Measurements from ENCODE around the gene RTL1. TPM values are rescaled to one million over a fixed set of nuclear protein-coding genes. Genes with fewer than 3 reads are reported as not detected.

Gene RTL1
- total RNA-seq, 1 donor from 2014 or later = not detected

- intact Hi-C loops (cut with micrococcal nuclease) = no loop called here
Measured at GRCh38 chr14:100914597-100915021, 11.1 kb upstream of the RTL1 start.

GRCh38 chr14:100911665-100912316 is 8.3 kb upstream of the RTL1 start:
- H3K4me3 ChIP-seq = no peak overlapping the region
- TF ChIP-seq CTCF (IDR thresholded peaks at IDR 0.05; ENCODE audit: borderline replicate concordance) = no peak
- DNase-seq = no peak
- H3K9me3 ChIP-seq (replicated peaks) = no peaks in the 10 kb centered on the region
- no peaks in the 10 kb centered on the region for H3K4me1 ChIP-seq
- peaks cover 59% of the 10 kb centered on the region for H3K27me3 ChIP-seq (ENCODE audit: low read depth)
- no peaks in the 10 kb centered on the region for H3K36me3 ChIP-seq
- no peak overlapping the region for H3K27ac ChIP-seq (replicated peaks)
- intact Hi-C loops (cut with micrococcal nuclease) = no loop called here

More at GRCh38 chr14:100914597-100915021, 11.1 kb upstream of the RTL1 start:
- no peaks in the 10 kb centered on the region for H3K36me3 ChIP-seq
- DNase-seq = no peak
- H3K27me3 ChIP-seq (ENCODE audit: low read depth) = peaks cover 36% of the 10 kb centered on the region
- no peak overlapping the region for H3K4me3 ChIP-seq
- no peak for TF ChIP-seq CTCF (IDR thresholded peaks at IDR 0.05; ENCODE audit: borderline replicate concordance)
- H3K27ac ChIP-seq (replicated peaks) = no peak overlapping the region
- H3K9me3 ChIP-seq (replicated peaks) = no peaks in the 10 kb centered on the region
- H3K4me1 ChIP-seq = no peaks in the 10 kb centered on the region

GRCh38 chr14:100910888-100911664 is 7.6 kb upstream of the RTL1 start:
- intact Hi-C loops (cut with micrococcal nuclease) = no loop called here
- H3K9me3 ChIP-seq (replicated peaks) = no peaks in the 10 kb centered on the region
- peaks cover 66% of the 10 kb centered on the region for H3K27me3 ChIP-seq (ENCODE audit: low read depth)
- H3K4me3 ChIP-seq = no peak overlapping the region
- DNase-seq = no peak
- TF ChIP-seq CTCF (IDR thresholded peaks at IDR 0.05; ENCODE audit: borderline replicate concordance) = no peak
- no peaks in the 10 kb centered on the region for H3K36me3 ChIP-seq
- no peaks in the 10 kb centered on the region for H3K4me1 ChIP-seq
- H3K27ac ChIP-seq (replicated peaks) = no peak overlapping the region

GRCh38 chr14:100909439-100909838 is 5.9 kb upstream of the RTL1 start:
- H3K4me3 ChIP-seq = no peak overlapping the region
- intact Hi-C loops (cut with micrococcal nuclease) = no loop called here
- H3K36me3 ChIP-seq = no peaks in the 10 kb centered on the region
- H3K4me1 ChIP-seq = peaks cover 3% of the 10 kb centered on the region
- H3K27me3 ChIP-seq (ENCODE audit: low read depth) = peaks cover 73% of the 10 kb centered on the region
- DNase-seq = no peak
- no peak overlapping the region for H3K27ac ChIP-seq (replicated peaks)
- TF ChIP-seq CTCF (IDR thresholded peaks at IDR 0.05; ENCODE audit: borderline replicate concordance) = no peak
- H3K9me3 ChIP-seq (replicated peaks) = no peaks in the 10 kb centered on the region

- Histone ChIP-seq H3K9me3 (replicated peaks) (no peaks in the 10 kb centered on the region), H3K27me3 (ENCODE audit: low read depth) (peaks cover 92% of the 10 kb centered on the region), H3K4me3 (no peak overlapping the region), H3K27ac (replicated peaks) (no peak overlapping the region), H3K4me1 (peaks cover 3% of the 10 kb centered on the region), H3K36me3 (no peaks in the 10 kb centered on the region)
- intact Hi-C loops (cut with micrococcal nuclease) = no loop called here
- no peak for DNase-seq
- TF ChIP-seq CTCF (IDR thresholded peaks at IDR 0.05; ENCODE audit: borderline replicate concordance) = no peak
Measured at GRCh38 chr14:100907240-100907639, 3.7 kb upstream of the RTL1 start.

All from left ventricle myocardium inferior (tissue), 1 donor.